Neural cell (in vitro differentiated cells): ENCODE measurements around the gene LRRC8E.

Source experiments
- CTCF ChIP-seq: fragments of 450-650 bp; IDR thresholded peaks from 2 replicates; pipeline ENCODE4 v1.5.1; 2014; ENCODE audit warnings: antibody characterized with exemption, mild to moderate bottlenecking, moderate library complexity; ENCODE audit not compliant: poor library complexity, severe bottlenecking
- EP300 ChIP-seq: fragments of 450-650 bp; conservative IDR thresholded peaks from 2 replicates; pipeline ENCODE4 v1.6.1; 2014; ENCODE audit warnings: antibody characterized with exemption, mild to moderate bottlenecking, moderate library complexity; ENCODE audit not compliant: poor library complexity, severe bottlenecking
- EZH2 ChIP-seq: fragments of 200-600, 300-800 bp; shearing (Covaris generic), sonication (generic); IDR thresholded peaks from 2 replicates; pipeline ENCODE4 v1.6.1; 2014; ENCODE audit warnings: antibody characterized with exemption, low read length, borderline replicate concordance, mild to moderate bottlenecking; ENCODE audit not compliant: insufficient read depth, poor library complexity, severe bottlenecking
- MXI1 ChIP-seq: fragments of 450-650 bp; conservative IDR thresholded peaks from 2 replicates; pipeline ENCODE4 v1.6.1; 2014; ENCODE audit warnings: antibody characterized with exemption, mild to moderate bottlenecking; ENCODE audit not compliant: poor library complexity, severe bottlenecking
- RAD21 ChIP-seq: fragments of 450-650 bp; conservative IDR thresholded peaks from 2 replicates; pipeline ENCODE4 v1.6.1; 2014; ENCODE audit warnings: antibody characterized with exemption, mild to moderate bottlenecking, moderate library complexity
- REST ChIP-seq: IDR thresholded peaks from 2 replicates; pipeline ENCODE4 v1.6.1; 2012; ENCODE audit warnings: borderline replicate concordance

GRCh38 chr19:7868671-7869452 is 19.4 kb upstream of the LRRC8E start:
- peak; percentile 45 for TF ChIP-seq CTCF
- no peak for TF ChIP-seq REST
- no peak for TF ChIP-seq RAD21
- no peak for TF ChIP-seq EZH2
- no peak for TF ChIP-seq EP300
- TF ChIP-seq MXI1 = no peak
